CD14-positive monocyte (primary cell): ENCODE results near the gene PRICKLE1. TPM values are rescaled to one million over a fixed set of nuclear protein-coding genes. Genes with fewer than 3 reads are reported as not detected.

Source experiments
- DNase-seq, 3 donors: peaks; one replicate each; pipeline ENCODE4 v3.0.0-alpha.2; 2011 to 2022
- H2AFZ ChIP-seq: 2 replicates; pipeline ENCODE4 v1.6.0; 2012; ENCODE audit warnings: mild to moderate bottlenecking, low read depth, low read length, inconsistent platforms; ENCODE audit not compliant: insufficient read depth, poor library complexity, severe bottlenecking
- H3K27ac ChIP-seq, 2 donors: 1 replicate in 1 of 2; 2 replicates in 1 of 2; pipeline ENCODE4 v1.5.1; 2012 to 2013; ENCODE audit warnings: low read length in 2 of 2, control low read depth in 1 of 2, inconsistent platforms in 1 of 2, low read depth in 1 of 2, mild to moderate bottlenecking in 1 of 2
- H3K27me3 ChIP-seq, 2 donors: one replicate each; pipeline versions ENCODE4 v1.6.0 to v1.6.1; 2011 to 2013; ENCODE audit warnings: low read length in 2 of 2; ENCODE audit not compliant: control insufficient read depth in 2 of 2, insufficient read depth in 2 of 2
- H3K36me3 ChIP-seq, 2 donors: replicated peaks in 1 of 2; 1 replicate in 1 of 2; 2 replicates in 1 of 2; pipeline versions ENCODE4 v1.5.1 to v1.6.1; 2012 to 2013; ENCODE audit warnings: low read length in 2 of 2, control low read depth in 1 of 2, inconsistent platforms in 1 of 2, mild to moderate bottlenecking in 1 of 2; ENCODE audit not compliant: insufficient read depth in 2 of 2, control insufficient read depth in 1 of 2
- H3K4me1 ChIP-seq, 2 donors: 1 replicate in 1 of 2; 2 replicates in 1 of 2; pipeline versions ENCODE4 v1.5.1 to v1.6.1; 2012 to 2013; ENCODE audit warnings: low read length in 2 of 2, control low read depth in 1 of 2, inconsistent platforms in 1 of 2, mild to moderate bottlenecking in 1 of 2, moderate library complexity in 1 of 2; ENCODE audit not compliant: insufficient read depth in 2 of 2, control insufficient read depth in 1 of 2
- H3K4me2 ChIP-seq: replicated peaks from 2 replicates; pipeline ENCODE3; 2012; ENCODE audit warnings: low read length, moderate library complexity, mild to moderate bottlenecking; ENCODE audit not compliant: poor library complexity, severe bottlenecking; ENCODE audit errors: extremely low read depth
- H3K4me3 ChIP-seq, 3 experiments: fragments of 200-600 bp in 1 of 3; sonication (generic) in 1 of 3; replicated peaks in 1 of 3; 1 replicate in 2 of 3; 2 replicates in 1 of 3; pipeline ENCODE4 v1.5.1; 2011 to 2013; ENCODE audit warnings: low read length in 3 of 3, mild to moderate bottlenecking in 3 of 3, control low read depth in 2 of 3, low read depth in 2 of 3, inconsistent platforms in 1 of 3, moderate library complexity in 1 of 3
- H3K79me2 ChIP-seq: 2 replicates; pipeline ENCODE4 v1.6.0; 2012; ENCODE audit warnings: mild to moderate bottlenecking, control low read depth, inconsistent platforms, low read length, moderate library complexity; ENCODE audit not compliant: insufficient read depth
- H3K9ac ChIP-seq: 2 replicates; pipeline ENCODE4 v1.6.0; 2017; ENCODE audit warnings: low read length, mild to moderate bottlenecking; ENCODE audit not compliant: insufficient read depth, poor library complexity, severe bottlenecking
- H3K9me3 ChIP-seq, 2 donors: replicated peaks in 1 of 2; 1 replicate in 1 of 2; 2 replicates in 1 of 2; pipeline versions ENCODE4 v1.5.1 to v1.6.1; 2012 to 2013; ENCODE audit warnings: low read length in 2 of 2, control low read depth in 1 of 2; ENCODE audit not compliant: control insufficient read depth in 1 of 2, insufficient read depth in 1 of 2
- H4K20me1 ChIP-seq: 2 replicates; pipeline ENCODE4 v1.6.0; 2012; ENCODE audit warnings: mild to moderate bottlenecking, low read length, control low read depth, moderate library complexity; ENCODE audit not compliant: insufficient read depth
- H3K27ac Mint-ChIP-seq, 7 donors: one replicate each; pipeline ENCODE4 v1.8.0; 2020; ENCODE audit warnings: mild to moderate bottlenecking in 7 of 7, mixed read lengths in 7 of 7, moderate library complexity in 6 of 7, inconsistent platforms in 2 of 7
- H3K27me3 Mint-ChIP-seq, 3 donors: one replicate each; pipeline ENCODE4 v1.8.0; 2021 to 2022; ENCODE audit warnings: low read depth in 3 of 3, mild to moderate bottlenecking in 3 of 3, mixed read lengths in 3 of 3, moderate library complexity in 3 of 3, inconsistent platforms in 1 of 3
- H3K36me3 Mint-ChIP-seq, 2 donors: one replicate each; pipeline ENCODE4 v1.8.0; 2020; ENCODE audit warnings: mixed read lengths in 2 of 2, inconsistent platforms in 1 of 2, mild to moderate bottlenecking in 1 of 2
- H3K4me1 Mint-ChIP-seq: one replicate; pipeline ENCODE4 v1.8.0; 2020; ENCODE audit warnings: mild to moderate bottlenecking, mixed read lengths
- H3K4me3 Mint-ChIP-seq, 2 donors: one replicate each; pipeline ENCODE4 v1.8.0; 2020; ENCODE audit warnings: mild to moderate bottlenecking in 2 of 2, mixed read lengths in 2 of 2, moderate library complexity in 1 of 2
- H3K9me3 Mint-ChIP-seq, 7 donors: one replicate each; pipeline ENCODE4 v1.8.0; 2020 to 2022; ENCODE audit warnings: mixed read lengths in 7 of 7, mild to moderate bottlenecking in 6 of 7, moderate library complexity in 6 of 7, inconsistent platforms in 2 of 7
- CTCF ChIP-seq: fragments of 200-600 bp; IDR thresholded peaks from one replicate; pipeline ENCODE4 v1.8.0; 2022; ENCODE audit warnings: antibody characterized with exemption, mild to moderate bottlenecking
- WGBS: methylation state at CpG from one replicate; pipeline ENCODE4 v1.1.5; 2013; ENCODE audit warnings: missing lambda C conversion rate; ENCODE audit not compliant: insufficient coverage; 5-methylcytosine and 5-hydroxymethylcytosine counted together
- intact Hi-C, 2 donors: fragments of 100-400 bp; cut with micrococcal nuclease; formaldehyde crosslinking; loops; one replicate each; pipeline versions ENCODE4 v1.15.0 to v1.15.1; 2023
- polyA plus RNA-seq, 3 donors: library from polyadenylated mRNA; depleted of rRNA in 1 of 3; unstranded in 2 of 3; stranded (reverse) in 1 of 3; fragments of 300-500 nt in 2 of 3; fragments of >200 nt in 1 of 3; fragmentation: Illumina TruSeq in 2 of 3; gene quantifications; 1 replicate in 2 of 3; 2 replicates in 1 of 3; pipeline ENCODE4 v1.2.3, GENCODE V29; 2012 to 2021

PRICKLE1 gene
- polyA plus RNA-seq, 3 donors = 1.3 to 5.1 (median 2.6) TPM

- no peaks in the 10 kb centered on the region for H3K4me1 ChIP-seq
- intact Hi-C loops = no loop called here
- Mint-ChIP-seq H3K4me3 (no peak overlapping the region), H3K27ac (no peak overlapping the region), H3K27me3 (peaks cover 0 to 6% (median 0%) of the 10 kb centered on the region in 3 donors), H3K36me3 (no peaks in the 10 kb centered on the region), H3K4me1 (peaks cover 3% of the 10 kb centered on the region), H3K9me3 (no peaks in the 10 kb centered on the region)
- H2AFZ ChIP-seq = no peak overlapping the region
- H4K20me1 ChIP-seq = peaks cover 3% of the 10 kb centered on the region
- 75% methylated on average over 2 of the region's 5 CpGs for WGBS
- H3K4me2 ChIP-seq = no peak overlapping the region
- H3K27me3 ChIP-seq = no peaks in the 10 kb centered on the region
- no peak overlapping the region for H3K9ac ChIP-seq
- H3K27ac ChIP-seq = no peak overlapping the region
- no peak for DNase-seq
- H3K79me2 ChIP-seq = no peaks in the 10 kb centered on the region
- H3K36me3 ChIP-seq = no peaks in the 10 kb centered on the region
- TF ChIP-seq CTCF = no peak
- H3K4me3 ChIP-seq = no peak overlapping the region
- H3K9me3 ChIP-seq = no peaks in the 10 kb centered on the region
These were observed 23.9 kb downstream of the PRICKLE1 start for GRCh38 chr12:42565633-42566032.

GRCh38 chr12:42564996-42565395 is 24.6 kb downstream of the PRICKLE1 start:
- H3K4me3 Mint-ChIP-seq = no peak overlapping the region
- no peaks in the 10 kb centered on the region for H3K9me3 Mint-ChIP-seq
- 66% methylated on average over 2 of the region's 2 CpGs for WGBS

More at GRCh38 chr12:42564996-42565395, 24.6 kb downstream of the PRICKLE1 start:
- Histone ChIP-seq H3K4me1 (no peaks in the 10 kb centered on the region), H3K36me3 (no peaks in the 10 kb centered on the region), H3K9ac (no peak overlapping the region), H3K4me3 (no peak overlapping the region), H4K20me1 (peaks cover 3% of the 10 kb centered on the region), H3K27me3 (no peaks in the 10 kb centered on the region), H3K79me2 (no peaks in the 10 kb centered on the region), H3K9me3 (no peaks in the 10 kb centered on the region), H3K27ac (no peak overlapping the region), H2AFZ (no peak overlapping the region), H3K4me2 (no peak overlapping the region)
- no peak for DNase-seq
- Mint-ChIP-seq H3K27me3 (peaks cover 0 to 7% (median 0%) of the 10 kb centered on the region in 3 donors), H3K36me3 (no peaks in the 10 kb centered on the region), H3K27ac (peak overlapping the region in 1 of 7 donors; percentile 35), H3K4me1 (peaks cover 3% of the 10 kb centered on the region)
- no peak for TF ChIP-seq CTCF
- intact Hi-C loops = no loop called here
